ENCODE results near the gene EZR.

EZR gene

GRCh38 chr6:158775832-158776231, 43.3 kb downstream of the EZR start:
- Histone ChIP-seq H4K20me1 (ENCODE audit: insufficient read depth, low read length) (0 out of 2 replicates have a peak, but pooled peaks cover 3% of the 10 kb centered on the region), H3K4me2 (ENCODE audit: low read length) (no peak overlapping the region), H3K9me2 (ENCODE audit: low read depth, low read length) (no peaks in the 10 kb centered on the region), H3K79me2 (ENCODE audit: insufficient read depth, low read length) (no peaks in the 10 kb centered on the region), H3F3A (ENCODE audit: insufficient read depth, low read length) (no peaks in the 10 kb centered on the region), H3K36me3 (ENCODE audit: insufficient read depth, low read length) (peaks cover 99% of the 10 kb centered on the region), H2AFZ (ENCODE audit: low read length) (no peak overlapping the region), H3K9ac (ENCODE audit: low read length) (no peak overlapping the region), H3K27ac (ENCODE audit: low read depth, low read length, poor library complexity, severe bottlenecking) (no peak overlapping the region), H3K27me3 (ENCODE audit: insufficient read depth, low read length) (no peaks in the 10 kb centered on the region), H3K4me3 (ENCODE audit: low read depth, low read length, poor library complexity, severe bottlenecking) (no peak overlapping the region), H3K9me3 (ENCODE audit: low read length) (no peaks in the 10 kb centered on the region), H3K4me1 (ENCODE audit: insufficient read depth, low read length, severe bottlenecking) (no peaks in the 10 kb centered on the region)
- TF ChIP-seq EZH2 (IDR thresholded peaks at IDR 0.05; ENCODE audit: borderline replicate concordance, low read length) (no peak), CTCF (IDR thresholded peaks at IDR 0.05; ENCODE audit: low read length) (no peak)

GRCh38 chr6:158774717-158775449, 44.3 kb downstream of the EZR start:
- Histone ChIP-seq H3K36me3 (ENCODE audit: insufficient read depth, low read length) (peaks cover 99% of the 10 kb centered on the region), H3K27ac (ENCODE audit: low read depth, low read length, poor library complexity, severe bottlenecking) (no peak overlapping the region), H3K79me2 (ENCODE audit: insufficient read depth, low read length) (no peaks in the 10 kb centered on the region), H3K9me3 (ENCODE audit: low read length) (no peaks in the 10 kb centered on the region), H4K20me1 (ENCODE audit: insufficient read depth, low read length) (0 out of 2 replicates have a peak, but pooled peaks cover 3% of the 10 kb centered on the region), H3K4me3 (ENCODE audit: low read depth, low read length, poor library complexity, severe bottlenecking) (no peak overlapping the region), H3K27me3 (ENCODE audit: insufficient read depth, low read length) (no peaks in the 10 kb centered on the region), H3K4me1 (ENCODE audit: insufficient read depth, low read length, severe bottlenecking) (no peaks in the 10 kb centered on the region), H3K9ac (ENCODE audit: low read length) (no peak overlapping the region), H3K9me2 (ENCODE audit: low read depth, low read length) (no peaks in the 10 kb centered on the region), H3K4me2 (ENCODE audit: low read length) (no peak overlapping the region), H2AFZ (ENCODE audit: low read length) (no peak overlapping the region), H3F3A (ENCODE audit: insufficient read depth, low read length) (no peaks in the 10 kb centered on the region)
- TF ChIP-seq CTCF (IDR thresholded peaks at IDR 0.05; ENCODE audit: low read length) (no peak), EZH2 (IDR thresholded peaks at IDR 0.05; ENCODE audit: borderline replicate concordance, low read length) (no peak)

- no peaks in the 10 kb centered on the region for H3F3A ChIP-seq (ENCODE audit: insufficient read depth, low read length)
- H3K27me3 ChIP-seq (ENCODE audit: insufficient read depth, low read length), result no peaks in the 10 kb centered on the region
- H3K9me2 ChIP-seq (ENCODE audit: low read depth, low read length), result no peaks in the 10 kb centered on the region
- no peaks in the 10 kb centered on the region for H3K4me1 ChIP-seq (ENCODE audit: insufficient read depth, low read length, severe bottlenecking)
- no peak overlapping the region for H3K4me3 ChIP-seq (ENCODE audit: low read depth, low read length, poor library complexity, severe bottlenecking)
- H3K4me2 ChIP-seq (ENCODE audit: low read length), result no peak overlapping the region
- H2AFZ ChIP-seq (ENCODE audit: low read length), result no peak overlapping the region
- peaks cover 100% of the 10 kb centered on the region for H3K36me3 ChIP-seq (ENCODE audit: insufficient read depth, low read length)
- H4K20me1 ChIP-seq (ENCODE audit: insufficient read depth, low read length), result 0 out of 2 replicates have a peak, but pooled peaks cover 3% of the 10 kb centered on the region
- no peaks in the 10 kb centered on the region for H3K79me2 ChIP-seq (ENCODE audit: insufficient read depth, low read length)
- TF ChIP-seq EZH2 (IDR thresholded peaks at IDR 0.05; ENCODE audit: borderline replicate concordance, low read length), result no peak
- no peak for TF ChIP-seq CTCF (IDR thresholded peaks at IDR 0.05; ENCODE audit: low read length)
- H3K9ac ChIP-seq (ENCODE audit: low read length), result no peak overlapping the region
- H3K27ac ChIP-seq (ENCODE audit: low read depth, low read length, poor library complexity, severe bottlenecking), result no peak overlapping the region
- no peaks in the 10 kb centered on the region for H3K9me3 ChIP-seq (ENCODE audit: low read length)
These were observed 45.4 kb downstream of the EZR start for GRCh38 chr6:158773581-158774449.
